Uterus (tissue), 4 donors: Measurements from ENCODE around the gene SH3RF3. TPM values are rescaled to one million over a fixed set of nuclear protein-coding genes. Genes with fewer than 3 reads are reported as not detected.
A peak's percentile ranks its signal among the peaks of the same experiment; 100 is the strongest.

Experiments
- DNase-seq, 2 donors: peaks; one replicate each; pipeline ENCODE4 v3.0.0-alpha.2; 2019 to 2020
- H3K27ac ChIP-seq, 2 donors: fragments of 200-600 bp; sonication (generic); 1 replicate in 1 of 2; 2 replicates in 1 of 2; pipeline ENCODE4 v1.5.1; 2016 to 2018
- H3K27me3 ChIP-seq, 2 donors: fragments of 200-600 bp; sonication (generic); one replicate each; pipeline ENCODE4 v1.5.1; 2018 to 2019; ENCODE audit warnings: control low read depth in 1 of 2
- H3K36me3 ChIP-seq, 2 donors: fragments of 200-600 bp; sonication (generic); one replicate each; pipeline ENCODE4 v1.5.1; 2019; ENCODE audit warnings: control low read depth in 1 of 2
- H3K4me1 ChIP-seq, 2 donors: fragments of 200-600 bp; sonication (generic); one replicate each; pipeline ENCODE4 v1.5.1; 2018 to 2019; ENCODE audit warnings: control low read depth in 1 of 2
- H3K4me3 ChIP-seq, 2 donors: fragments of 200-600 bp; sonication (generic); 1 replicate in 1 of 2; 2 replicates in 1 of 2; pipeline ENCODE4 v1.5.1; 2018 to 2019; ENCODE audit warnings: mild to moderate bottlenecking in 1 of 2
- H3K9me3 ChIP-seq, 2 donors: fragments of 200-600 bp; sonication (generic); one replicate each; pipeline ENCODE4 v1.5.1; 2019; ENCODE audit warnings: control low read depth in 1 of 2
- CTCF ChIP-seq, 4 experiments: fragments of 200-600 bp in 2 of 4; fragments of 450-650 bp in 2 of 4; sonication (generic) in 2 of 4; IDR thresholded peaks; one replicate each; pipeline ENCODE4 v1.5.1; 2016 to 2019; ENCODE audit warnings: antibody characterized with exemption in 4 of 4, mild to moderate bottlenecking in 2 of 4, moderate library complexity in 1 of 4
- POLR2A ChIP-seq, 2 donors: fragments of 450-650 bp; IDR thresholded peaks; one replicate each; pipeline ENCODE4 v1.6.1; 2016; ENCODE audit warnings: antibody characterized with exemption in 2 of 2, mild to moderate bottlenecking in 1 of 2, moderate library complexity in 1 of 2
- intact Hi-C: fragments of 100-400 bp; cut with DNase I; formaldehyde crosslinking; loops from one replicate; pipeline ENCODE4 v1.15.1; 2023; ENCODE audit warnings: low total_unique reads
- total RNA-seq, 4 donors: library from RNA; depleted of rRNA in 3 of 4; stranded (reverse); fragments of >200 nt in 3 of 4; gene quantifications; one replicate each; pipeline versions ENCODE4 v1.1.0 to v1.2.4, GENCODE V29; 2014 to 2023
- donor health status: DM: yes; HTN: yes; CAD: no.

Gene SH3RF3
- total RNA-seq, 4 donors from 2014 or later: 5.1 to 10.2 (median 8.7) TPM; not detected in 1

GRCh38 chr2:109523121-109523520, 394.1 kb downstream of the SH3RF3 start:
- DNase-seq: no peak
- Histone ChIP-seq H3K4me3 (no peak overlapping the region), H3K27me3 (no peaks in the 10 kb centered on the region), H3K36me3 (no peaks in the 10 kb centered on the region), H3K4me1 (no peaks in the 10 kb centered on the region), H3K9me3 (no peaks in the 10 kb centered on the region), H3K27ac (no peak overlapping the region)
- no peak for TF ChIP-seq CTCF (IDR thresholded peaks at IDR 0.05)
- TF ChIP-seq POLR2A (IDR thresholded peaks at IDR 0.05): no peak
- intact Hi-C loops: no loop called here

GRCh38 chr2:109523536-109524361, 394.7 kb downstream of the SH3RF3 start:
- H3K4me3 ChIP-seq: no peak overlapping the region
- TF ChIP-seq CTCF (IDR thresholded peaks at IDR 0.05) (no peak), POLR2A (IDR thresholded peaks at IDR 0.05) (no peak)
- no peaks in the 10 kb centered on the region for H3K4me1 ChIP-seq
- H3K36me3 ChIP-seq: no peaks in the 10 kb centered on the region
- intact Hi-C loops: no loop called here
- no peak for DNase-seq
- no peaks in the 10 kb centered on the region for H3K27me3 ChIP-seq
- no peaks in the 10 kb centered on the region for H3K9me3 ChIP-seq
- no peak overlapping the region for H3K27ac ChIP-seq

GRCh38 chr2:109525836-109526235, 396.8 kb downstream of the SH3RF3 start:
- H3K4me3 ChIP-seq: no peak overlapping the region
- no peaks in the 10 kb centered on the region for H3K27me3 ChIP-seq
- no peak for DNase-seq
- H3K9me3 ChIP-seq: no peaks in the 10 kb centered on the region
- H3K27ac ChIP-seq: no peak overlapping the region
- H3K36me3 ChIP-seq: no peaks in the 10 kb centered on the region
- intact Hi-C loops: no loop called here
- no peaks in the 10 kb centered on the region for H3K4me1 ChIP-seq
- TF ChIP-seq POLR2A (IDR thresholded peaks at IDR 0.05) (no peak), CTCF (IDR thresholded peaks at IDR 0.05) (no peak)

GRCh38 chr2:109526442-109526970, 397.5 kb downstream of the SH3RF3 start:
- intact Hi-C loops: no loop called here
- H3K4me3 ChIP-seq: no peak overlapping the region
- no peaks in the 10 kb centered on the region for H3K27me3 ChIP-seq
- TF ChIP-seq POLR2A (IDR thresholded peaks at IDR 0.05) (no peak), CTCF (IDR thresholded peaks at IDR 0.05) (no peak)
- H3K9me3 ChIP-seq: no peaks in the 10 kb centered on the region
- peak in 1 of 2 donors; percentile 3 for DNase-seq
- no peaks in the 10 kb centered on the region for H3K4me1 ChIP-seq
- no peaks in the 10 kb centered on the region for H3K36me3 ChIP-seq
- H3K27ac ChIP-seq: no peak overlapping the region

GRCh38 chr2:109527079-109527478, 398.1 kb downstream of the SH3RF3 start:
- no peak overlapping the region for H3K27ac ChIP-seq
- no peak for TF ChIP-seq POLR2A (IDR thresholded peaks at IDR 0.05)
- no peak for TF ChIP-seq CTCF (IDR thresholded peaks at IDR 0.05)
- no peaks in the 10 kb centered on the region for H3K9me3 ChIP-seq
- intact Hi-C loops: no loop called here
- no peak overlapping the region for H3K4me3 ChIP-seq
- H3K27me3 ChIP-seq: no peaks in the 10 kb centered on the region
- peak in 1 of 2 donors; percentile 7 for DNase-seq
- no peaks in the 10 kb centered on the region for H3K36me3 ChIP-seq
- no peaks in the 10 kb centered on the region for H3K4me1 ChIP-seq
